Measurements from ENCODE around the gene CEP152.

Gene CEP152

DNA sequence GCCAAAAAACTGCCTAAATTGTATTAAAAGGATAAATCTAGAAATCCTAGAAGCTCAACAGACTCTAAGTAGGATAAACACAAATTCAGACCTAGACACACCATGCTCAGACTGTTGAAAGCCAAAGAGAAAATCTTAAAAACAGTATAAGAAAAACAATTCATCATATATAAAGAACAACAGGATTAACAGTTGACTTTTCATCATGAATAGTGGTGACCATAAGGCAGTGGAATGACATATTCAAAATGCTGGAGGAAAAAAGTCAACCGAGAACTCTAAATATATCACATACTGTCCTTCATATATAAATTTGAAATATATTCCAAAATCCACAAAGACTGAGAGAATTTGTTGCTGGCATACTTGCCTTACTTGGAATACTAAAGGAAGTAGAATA, 77.3 kb downstream of the CEP152 start:
- Histone ChIP-seq H3K4me3 (no peak overlapping the region), H3K27ac (no peak overlapping the region), H3K9ac (ENCODE audit: insufficient read length) (no peak overlapping the region), H3K36me3 (ENCODE audit: insufficient read depth, low read length) (peaks cover 42% of the 10 kb centered on the region), H3K9me3 (ENCODE audit: low read depth, low read length) (peaks cover 4% of the 10 kb centered on the region; the same call in 1 of the 2 replicates)
- TF ChIP-seq POLR2AphosphoS5 (IDR thresholded peaks at IDR 0.05; ENCODE audit: borderline replicate concordance, low read depth, low read length) (no peak), FOXP2 (optimal IDR thresholded peaks at IDR 0.05; ENCODE audit: control extremely low read depth, extremely low read length, insufficient read depth) (no peak), EZH2 (IDR thresholded peaks at IDR 0.05) (no peak)
- DNase-seq (ENCODE audit: low read depth, low spot score): no peak

DNA sequence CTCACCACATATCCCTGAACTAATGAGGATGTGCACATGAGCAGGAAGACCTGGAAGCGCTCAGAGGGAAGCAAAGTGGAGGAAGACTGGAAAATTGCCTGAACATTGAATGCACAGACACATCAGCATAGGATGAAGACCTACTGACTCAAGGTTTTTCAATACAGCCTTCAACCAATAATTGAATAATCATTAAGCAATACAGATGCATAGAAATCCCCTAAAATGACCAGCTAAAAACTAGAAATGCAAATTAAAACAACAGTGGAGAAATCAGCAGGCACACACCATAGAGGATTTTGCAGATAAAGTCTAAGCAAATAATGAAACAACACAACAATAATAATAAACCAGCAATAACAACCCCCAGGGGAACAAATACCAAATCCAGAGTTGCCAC, 80.4 kb downstream of the CEP152 start:
- Histone ChIP-seq H3K9ac (ENCODE audit: insufficient read length) (no peak overlapping the region), H3K36me3 (ENCODE audit: insufficient read depth, low read length) (peaks cover 28% of the 10 kb centered on the region), H3K9me3 (ENCODE audit: low read depth, low read length) (peaks cover 4% of the 10 kb centered on the region; the same call in 1 of the 2 replicates), H3K4me3 (no peak overlapping the region), H3K27ac (no peak overlapping the region)
- TF ChIP-seq POLR2AphosphoS5 (IDR thresholded peaks at IDR 0.05; ENCODE audit: borderline replicate concordance, low read depth, low read length) (no peak), EZH2 (IDR thresholded peaks at IDR 0.05) (no peak), FOXP2 (optimal IDR thresholded peaks at IDR 0.05; ENCODE audit: control extremely low read depth, extremely low read length, insufficient read depth) (no peak)
- DNase-seq (ENCODE audit: low read depth, low spot score): no peak

DNA sequence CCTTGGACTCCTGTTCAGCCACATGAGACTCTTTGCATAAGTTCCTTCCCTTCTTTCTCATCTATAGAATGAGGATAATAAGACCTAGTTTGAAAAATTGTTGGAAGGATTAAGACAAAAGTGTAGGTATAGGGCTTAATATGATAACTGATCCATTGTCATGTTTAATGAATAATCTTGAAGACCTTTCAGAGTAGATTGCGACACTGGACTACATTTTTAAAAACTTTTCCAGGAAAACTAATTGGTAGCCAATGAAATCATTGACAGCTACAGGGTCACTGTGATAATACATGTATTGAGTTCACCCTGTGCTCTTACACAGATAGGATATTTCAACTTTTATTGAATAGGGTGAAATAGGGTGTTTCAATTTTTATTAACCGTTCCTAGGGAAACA, 86.9 kb downstream of the CEP152 start:
- no peak overlapping the region for H3K27ac ChIP-seq

DNA sequence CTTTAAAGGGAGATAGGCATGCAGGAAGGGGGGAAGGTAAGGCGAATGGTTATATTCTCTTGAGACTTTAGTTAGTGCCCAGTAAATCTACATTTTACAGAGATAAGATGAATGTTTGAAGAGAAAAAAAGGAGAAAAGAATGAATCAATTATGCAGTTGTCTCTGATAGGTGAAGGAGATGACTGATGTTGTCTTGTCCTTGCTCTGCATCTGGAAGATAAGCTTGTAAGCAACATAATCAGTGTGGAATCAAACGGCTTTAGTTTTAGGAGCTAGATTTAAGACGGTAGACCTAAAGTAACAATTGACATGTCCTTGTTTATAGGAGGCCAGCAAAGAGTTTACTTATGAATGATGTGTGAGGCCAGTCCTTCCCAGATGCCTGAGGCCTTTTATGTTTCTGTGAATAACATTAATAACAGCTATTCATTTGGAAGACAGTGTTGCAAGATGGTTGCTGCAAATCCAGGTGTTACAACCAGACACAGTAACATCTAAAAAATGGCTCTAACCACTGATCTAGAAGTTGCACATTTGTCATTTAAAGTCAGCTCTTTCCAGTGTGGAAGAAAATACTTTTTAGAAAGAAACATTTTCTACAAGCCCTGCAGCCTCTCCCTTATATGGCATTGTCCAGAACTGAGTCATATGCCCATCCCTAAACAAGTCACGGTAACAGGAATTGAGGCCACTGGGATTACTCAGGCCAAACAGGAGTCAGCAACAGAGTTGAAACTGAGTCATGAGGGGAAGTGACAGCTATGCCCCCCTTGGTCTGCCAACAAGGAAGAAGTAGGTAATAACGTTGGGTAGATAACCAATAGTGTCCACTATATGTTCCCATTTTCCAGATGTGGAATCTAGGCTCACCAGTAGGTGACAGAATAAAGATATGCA, 87.9 kb downstream of the CEP152 start:
- no peak overlapping the region for H3K4me3 ChIP-seq
- TF ChIP-seq POLR2AphosphoS5 (IDR thresholded peaks at IDR 0.05; ENCODE audit: borderline replicate concordance, low read depth, low read length): no peak
- no peak for TF ChIP-seq EZH2 (IDR thresholded peaks at IDR 0.05)
- TF ChIP-seq FOXP2 (optimal IDR thresholded peaks at IDR 0.05; ENCODE audit: control extremely low read depth, extremely low read length, insufficient read depth): no peak
- peaks cover 8% of the 10 kb centered on the region; the same call in 1 of the 2 replicates for H3K36me3 ChIP-seq (ENCODE audit: insufficient read depth, low read length)
- no peak for DNase-seq (ENCODE audit: low read depth, low spot score)
- no peak overlapping the region for H3K9ac ChIP-seq (ENCODE audit: insufficient read length)
- H3K27ac ChIP-seq: no peak overlapping the region
- H3K9me3 ChIP-seq (ENCODE audit: low read depth, low read length): no peaks in the 10 kb centered on the region

More for the DNA sequence above, 86.9 kb downstream of the CEP152 start:
- Histone ChIP-seq H3K9ac (ENCODE audit: insufficient read length) (no peak overlapping the region), H3K4me3 (no peak overlapping the region), H3K36me3 (ENCODE audit: insufficient read depth, low read length) (peaks cover 8% of the 10 kb centered on the region; the same call in 1 of the 2 replicates), H3K9me3 (ENCODE audit: low read depth, low read length) (no peaks in the 10 kb centered on the region)
- no peak for DNase-seq (ENCODE audit: low read depth, low spot score)
- TF ChIP-seq POLR2AphosphoS5 (IDR thresholded peaks at IDR 0.05; ENCODE audit: borderline replicate concordance, low read depth, low read length): no peak
- no peak for TF ChIP-seq FOXP2 (optimal IDR thresholded peaks at IDR 0.05; ENCODE audit: control extremely low read depth, extremely low read length, insufficient read depth)
- no peak for TF ChIP-seq EZH2 (IDR thresholded peaks at IDR 0.05)

DNA sequence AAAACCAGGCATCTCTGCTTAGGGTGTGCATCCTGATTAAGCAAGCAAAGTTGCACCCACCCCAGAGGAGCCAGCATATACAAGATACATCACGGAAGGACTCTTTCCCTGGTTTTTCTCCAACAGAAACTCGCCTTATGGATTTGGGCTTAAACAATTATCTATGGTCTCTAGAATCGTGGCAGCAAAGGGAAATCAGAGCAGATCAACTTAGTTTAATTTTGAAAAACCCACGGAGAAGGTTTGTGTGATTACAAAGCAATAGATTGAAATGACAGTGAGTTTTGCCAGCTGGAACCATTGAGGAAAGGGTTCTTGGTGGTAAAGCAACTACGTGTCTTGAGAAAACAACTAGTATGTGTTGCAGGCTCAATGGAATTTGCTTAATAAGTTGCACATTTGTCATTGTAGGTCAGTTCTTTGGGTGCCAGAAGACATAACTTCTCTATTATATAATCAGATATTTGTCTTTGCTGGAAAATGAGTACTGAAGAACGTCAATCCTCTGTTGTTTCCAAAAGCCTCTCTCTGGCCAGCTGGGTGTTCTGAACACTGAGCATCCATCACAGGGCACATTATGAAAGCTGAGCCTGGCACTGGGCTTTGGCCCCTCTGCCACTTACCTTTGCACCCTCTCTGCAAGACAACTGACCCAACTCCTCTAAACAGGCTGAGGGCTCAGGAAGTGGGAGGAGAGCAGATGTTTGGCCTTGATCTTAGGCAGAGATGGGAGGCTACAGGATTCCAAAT, 89.6 kb downstream of the CEP152 start:
- Histone ChIP-seq H3K9ac (ENCODE audit: insufficient read length) (no peak overlapping the region), H3K9me3 (ENCODE audit: low read depth, low read length) (no peaks in the 10 kb centered on the region), H3K36me3 (ENCODE audit: insufficient read depth, low read length) (peaks cover 4% of the 10 kb centered on the region; the same call in 1 of the 2 replicates), H3K4me3 (no peak overlapping the region), H3K27ac (no peak overlapping the region)
- DNase-seq (ENCODE audit: low read depth, low spot score): no peak
- TF ChIP-seq POLR2AphosphoS5 (IDR thresholded peaks at IDR 0.05; ENCODE audit: borderline replicate concordance, low read depth, low read length) (no peak), FOXP2 (optimal IDR thresholded peaks at IDR 0.05; ENCODE audit: control extremely low read depth, extremely low read length, insufficient read depth) (no peak), EZH2 (IDR thresholded peaks at IDR 0.05) (no peak)

DNA sequence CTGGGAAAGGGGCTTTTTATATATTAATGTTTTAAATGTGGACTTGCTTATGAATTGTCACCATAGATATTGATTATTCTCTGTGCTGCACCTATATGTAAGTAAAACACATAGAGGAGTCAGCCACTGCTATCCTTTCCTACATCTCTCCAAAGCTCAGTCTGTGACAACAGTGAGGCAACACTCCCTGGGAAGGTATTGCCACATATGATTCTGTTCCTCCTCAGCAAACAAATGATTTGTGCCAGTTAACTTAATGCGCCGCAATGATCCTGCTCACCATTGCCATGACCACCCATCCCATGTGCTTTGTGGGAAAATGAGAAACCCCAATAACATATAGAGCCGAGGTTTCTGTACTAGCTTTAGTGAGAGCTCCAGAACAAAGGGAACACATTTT, 90.2 kb downstream of the CEP152 start:
- DNase-seq (ENCODE audit: low read depth, low spot score): no peak
- peaks cover 2% of the 10 kb centered on the region; the same call in 1 of the 2 replicates for H3K9me3 ChIP-seq (ENCODE audit: low read depth, low read length)
- no peak overlapping the region for H3K4me3 ChIP-seq
- no peak for TF ChIP-seq EZH2 (IDR thresholded peaks at IDR 0.05)
- TF ChIP-seq FOXP2 (optimal IDR thresholded peaks at IDR 0.05; ENCODE audit: control extremely low read depth, extremely low read length, insufficient read depth): no peak
- TF ChIP-seq POLR2AphosphoS5 (IDR thresholded peaks at IDR 0.05; ENCODE audit: borderline replicate concordance, low read depth, low read length): no peak
- peaks cover 9% of the 10 kb centered on the region; the same call in 1 of the 2 replicates for H3K36me3 ChIP-seq (ENCODE audit: insufficient read depth, low read length)
- H3K27ac ChIP-seq: no peak overlapping the region
- H3K9ac ChIP-seq (ENCODE audit: insufficient read length): no peak overlapping the region

DNA sequence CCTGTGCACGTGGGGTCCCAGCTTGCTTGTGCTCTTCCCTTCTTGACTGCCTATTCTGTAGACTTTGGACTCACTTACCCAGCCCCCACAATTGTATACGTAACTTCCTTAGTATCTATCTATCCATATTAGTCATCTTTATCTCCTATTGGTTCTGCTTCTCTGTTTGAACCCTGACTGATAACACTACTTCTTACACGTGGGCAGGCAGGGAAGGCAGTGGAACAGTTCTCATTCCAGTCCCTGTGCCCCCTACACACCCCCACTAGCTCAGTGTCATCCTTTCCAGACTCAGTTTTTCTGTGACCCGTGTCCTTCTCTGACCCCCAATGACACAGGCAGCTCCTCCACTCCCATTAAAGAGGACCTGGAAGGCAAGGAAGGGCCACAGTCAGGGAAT, 91.2 kb downstream of the CEP152 start:
- no peak for TF ChIP-seq EZH2 (IDR thresholded peaks at IDR 0.05)
- TF ChIP-seq FOXP2 (optimal IDR thresholded peaks at IDR 0.05; ENCODE audit: control extremely low read depth, extremely low read length, insufficient read depth): no peak
- TF ChIP-seq POLR2AphosphoS5 (IDR thresholded peaks at IDR 0.05; ENCODE audit: borderline replicate concordance, low read depth, low read length): no peak
- no peak overlapping the region for H3K27ac ChIP-seq

DNA sequence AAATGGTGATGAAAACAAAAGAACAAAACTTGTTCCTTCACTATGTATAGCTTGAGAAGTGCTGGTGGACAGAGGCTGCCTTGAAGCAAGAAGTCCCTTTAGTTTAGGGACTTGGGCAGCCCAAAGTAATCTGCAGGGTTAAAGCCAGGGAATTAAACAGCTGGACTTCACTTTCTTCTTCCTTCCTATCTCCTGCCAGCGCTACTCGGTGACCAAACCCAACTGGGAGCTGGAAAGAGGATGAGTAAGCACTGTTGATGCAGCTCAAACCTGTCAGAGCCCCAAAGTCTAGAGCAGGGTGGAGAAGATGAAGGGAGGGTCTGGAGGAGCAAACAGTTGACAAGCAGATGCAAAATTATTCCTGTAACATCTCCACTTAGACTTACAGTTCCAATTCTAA, 92.2 kb downstream of the CEP152 start:
- Histone ChIP-seq H3K27ac (no peak overlapping the region), H3K9me3 (ENCODE audit: low read depth, low read length) (peaks cover 2% of the 10 kb centered on the region; the same call in 1 of the 2 replicates), H3K9ac (ENCODE audit: insufficient read length) (no peak overlapping the region), H3K36me3 (ENCODE audit: insufficient read depth, low read length) (peaks cover 8% of the 10 kb centered on the region; the same call in 1 of the 2 replicates), H3K4me3 (no peak overlapping the region)
- DNase-seq (ENCODE audit: low read depth, low spot score): no peak
- TF ChIP-seq FOXP2 (optimal IDR thresholded peaks at IDR 0.05; ENCODE audit: control extremely low read depth, extremely low read length, insufficient read depth): no peak
- no peak for TF ChIP-seq EZH2 (IDR thresholded peaks at IDR 0.05)
- no peak for TF ChIP-seq POLR2AphosphoS5 (IDR thresholded peaks at IDR 0.05; ENCODE audit: borderline replicate concordance, low read depth, low read length)

More for the DNA sequence above, 91.2 kb downstream of the CEP152 start:
- H3K9me3 ChIP-seq (ENCODE audit: low read depth, low read length): peaks cover 2% of the 10 kb centered on the region; the same call in 1 of the 2 replicates
- H3K4me3 ChIP-seq: no peak overlapping the region
- no peak overlapping the region for H3K9ac ChIP-seq (ENCODE audit: insufficient read length)
- H3K36me3 ChIP-seq (ENCODE audit: insufficient read depth, low read length): peaks cover 12% of the 10 kb centered on the region; the same call in 1 of the 2 replicates
- no peak for DNase-seq (ENCODE audit: low read depth, low spot score)

Data from SK-N-MC (cell line).